Lower lobe of right lung (tissue), 2 donors: ENCODE data around the gene TRMU. TPM values are rescaled to one million over a fixed set of nuclear protein-coding genes. Genes with fewer than 3 reads are reported as not detected.

Experiments used
- ATAC-seq, 2 donors: fragments of 200-7000 bp; cut with Tn5 transposase; one replicate each; pipeline ENCODE4 v1.9.1; 2020 to 2022; ENCODE audit warnings: mild to moderate bottlenecking in 2 of 2, moderate library complexity in 2 of 2
- DNase-seq: peaks from one replicate; pipeline ENCODE4 v3.0.0-alpha.2; 2020
- H3K27ac ChIP-seq: fragments of 200-600 bp; one replicate; pipeline ENCODE4 v1.8.0; 2022
- H3K27me3 ChIP-seq: fragments of 200-600 bp; one replicate; pipeline ENCODE4 v1.8.0; 2022; ENCODE audit warnings: low read depth
- H3K36me3 ChIP-seq: fragments of 200-600 bp; one replicate; pipeline ENCODE4 v1.8.0; 2022; ENCODE audit warnings: mild to moderate bottlenecking
- H3K4me1 ChIP-seq: fragments of 200-600 bp; one replicate; pipeline ENCODE4 v1.8.0; 2022
- H3K4me3 ChIP-seq: fragments of 200-600 bp; one replicate; pipeline ENCODE4 v1.8.0; 2022; ENCODE audit warnings: mild to moderate bottlenecking
- H3K9me3 ChIP-seq: fragments of 200-600 bp; one replicate; pipeline ENCODE4 v1.8.0; 2022
- CTCF ChIP-seq: fragments of 200-600 bp; IDR thresholded peaks from one replicate; pipeline ENCODE4 v1.8.0; 2022; ENCODE audit warnings: antibody characterized with exemption, mild to moderate bottlenecking
- intact Hi-C: fragments of 100-400 bp; cut with DNase I; formaldehyde crosslinking; loops from one replicate; pipeline ENCODE4 v1.11.0; 2022
- total RNA-seq: library from RNA; stranded (reverse); fragmentation: NEBNext Ultra II Directional; extraction: Animal tissue kit (Norgen Biotek cat#: 25700); gene quantifications from one replicate; pipeline ENCODE4 v1.2.1, GENCODE V29; 2021
- donor health status: DM: no; HTN: yes; CAD: no; lungs with severe emphysema.

Gene TRMU
- total RNA-seq, 1 donor from 2014 or later = 33.5 TPM

GRCh38 chr22:46362934-46363515 lies 27.5 kb downstream of the TRMU start:
- Histone ChIP-seq H3K36me3 (peaks cover 51% of the 10 kb centered on the region), H3K27me3 (peaks cover 12% of the 10 kb centered on the region), H3K4me1 (no peaks in the 10 kb centered on the region), H3K9me3 (no peaks in the 10 kb centered on the region), H3K4me3 (no peak overlapping the region), H3K27ac (no peak overlapping the region)
- ATAC-seq (no peak), DNase-seq (peak; percentile 38)
- intact Hi-C loops = loop anchor here (10.0 kb wide), 1 partner anchor 182 kb away; no protein-coding TSS in a partner anchor
- TF ChIP-seq CTCF = no peak

- H3K27ac ChIP-seq = no peak overlapping the region
- DNase-seq = peak; percentile 44
- no peaks in the 10 kb centered on the region for H3K9me3 ChIP-seq
- H3K27me3 ChIP-seq = peaks cover 12% of the 10 kb centered on the region
- intact Hi-C loops = loop anchor here (10.0 kb wide), 1 partner anchor 181 kb away; no protein-coding TSS in a partner anchor
- no peaks in the 10 kb centered on the region for H3K4me1 ChIP-seq
- H3K36me3 ChIP-seq = peaks cover 47% of the 10 kb centered on the region
- TF ChIP-seq CTCF = no peak
- ATAC-seq = no peak
- H3K4me3 ChIP-seq = no peak overlapping the region
These were observed 28.3 kb downstream of the TRMU start for GRCh38 chr22:46363611-46364321.

GRCh38 chr22:46364341-46365165 lies 29.0 kb downstream of the TRMU start:
- H3K4me1 ChIP-seq = no peaks in the 10 kb centered on the region
- intact Hi-C loops = loop anchor here (10.0 kb wide), 1 partner anchor 180 kb away; no protein-coding TSS in a partner anchor
- DNase-seq = peak; percentile 43
- peaks cover 12% of the 10 kb centered on the region for H3K27me3 ChIP-seq
- H3K36me3 ChIP-seq = peaks cover 43% of the 10 kb centered on the region
- no peak overlapping the region for H3K4me3 ChIP-seq
- no peak overlapping the region for H3K27ac ChIP-seq
- no peak for TF ChIP-seq CTCF
- H3K9me3 ChIP-seq = no peaks in the 10 kb centered on the region
- no peak for ATAC-seq

GRCh38 chr22:46365166-46365624 lies 29.7 kb downstream of the TRMU start:
- DNase-seq (peak; percentile 35), ATAC-seq (no peak)
- Histone ChIP-seq H3K27me3 (peaks cover 12% of the 10 kb centered on the region), H3K4me1 (no peaks in the 10 kb centered on the region), H3K9me3 (no peaks in the 10 kb centered on the region), H3K4me3 (no peak overlapping the region), H3K27ac (no peak overlapping the region), H3K36me3 (peaks cover 39% of the 10 kb centered on the region)
- no peak for TF ChIP-seq CTCF
- intact Hi-C loops = loop anchor here (10.0 kb wide), 1 partner anchor 180 kb away; no protein-coding TSS in a partner anchor

- no peak for ATAC-seq
- intact Hi-C loops = loop anchor here (10.0 kb wide), 1 partner anchor 178 kb away; no protein-coding TSS in a partner anchor
These were observed 30.8 kb downstream of the TRMU start for GRCh38 chr22:46366327-46366731.

More at GRCh38 chr22:46366327-46366731, 30.8 kb downstream of the TRMU start:
- H3K27ac ChIP-seq = no peak overlapping the region
- peak; percentile 40 for DNase-seq
- H3K27me3 ChIP-seq = peaks cover 12% of the 10 kb centered on the region
- no peak for TF ChIP-seq CTCF
- H3K36me3 ChIP-seq = peaks cover 39% of the 10 kb centered on the region
- no peaks in the 10 kb centered on the region for H3K4me1 ChIP-seq
- H3K4me3 ChIP-seq = no peak overlapping the region
- no peaks in the 10 kb centered on the region for H3K9me3 ChIP-seq
